Measurements from ENCODE around the gene TBC1D5.

GRCh38 chr3:17680530-17680929 lies 61.9 kb downstream of the TBC1D5 start:
- TF ChIP-seq CTCF (IDR thresholded peaks at IDR 0.05) (no peak), EZH2 (IDR thresholded peaks at IDR 0.05; ENCODE audit: borderline replicate concordance, insufficient read depth, low read depth, low read length, poor library complexity, severe bottlenecking) (no peak)

Data from B cell (primary cell).